CD4-positive, alpha-beta T cell treated with Interleukin-15 for 1 hour (primary cell): ENCODE data around the gene DKKL1.
"Not testable (repeated sequence)": the region's sequence is repeated elsewhere in the genome, so short reads cannot be mapped to it uniquely, and the experiment has no call there.

Experiments used
- DNase-seq: peaks from one replicate; pipeline ENCODE4 v3.0.0-alpha.2; 2020

The DKKL1 gene

DNA sequence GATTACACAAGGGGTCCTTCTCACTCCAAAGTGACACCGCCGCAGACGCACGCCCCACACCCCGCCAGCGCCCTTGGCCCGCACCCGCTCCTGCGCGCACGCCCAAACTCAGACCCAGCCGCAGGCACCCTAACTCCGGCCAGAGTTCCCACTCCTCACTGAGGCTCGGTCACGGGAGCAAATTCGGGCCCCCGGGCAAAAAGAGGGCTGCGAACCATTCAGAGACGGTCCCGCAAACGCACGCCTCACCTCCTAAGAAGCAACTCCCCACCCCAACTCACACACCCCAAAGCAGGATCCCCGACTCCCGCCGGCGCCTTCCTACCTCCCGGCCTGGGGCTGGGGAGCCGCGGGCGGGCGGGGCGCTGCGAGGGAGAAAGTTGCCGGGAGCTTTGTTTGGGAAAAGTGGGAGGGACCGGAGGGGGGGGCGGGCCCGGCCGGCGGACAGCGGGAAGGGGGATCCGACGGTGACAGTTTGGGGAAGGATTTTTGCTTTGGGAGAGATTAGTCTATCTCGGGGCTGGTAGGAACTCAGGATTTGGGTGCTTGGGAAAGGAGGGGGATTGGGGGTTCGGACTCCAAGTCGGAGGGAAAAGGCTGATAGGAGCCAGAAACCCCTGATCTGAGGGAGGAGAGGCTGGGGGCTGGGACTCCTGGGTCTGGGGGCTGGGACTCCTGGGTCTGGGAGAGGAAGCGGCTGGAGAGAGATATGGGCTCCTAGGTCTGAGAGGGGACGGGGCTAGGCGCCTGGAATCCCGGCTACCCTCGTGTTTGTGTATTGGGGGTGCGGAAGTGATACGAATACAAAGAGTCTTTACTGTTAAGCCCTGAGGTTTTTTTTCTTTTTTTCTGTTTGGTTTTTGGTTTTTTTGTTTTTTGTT lies 1.4 kb upstream of the DKKL1 start, which contains the start of gene TEAD2:
Gene TEAD2 (minus strand): TSS at position 369 of the 881 bp plus-strand sequence. CDS start 2,341 bp downstream, outside the sequence.
- no peak for DNase-seq

DNA sequence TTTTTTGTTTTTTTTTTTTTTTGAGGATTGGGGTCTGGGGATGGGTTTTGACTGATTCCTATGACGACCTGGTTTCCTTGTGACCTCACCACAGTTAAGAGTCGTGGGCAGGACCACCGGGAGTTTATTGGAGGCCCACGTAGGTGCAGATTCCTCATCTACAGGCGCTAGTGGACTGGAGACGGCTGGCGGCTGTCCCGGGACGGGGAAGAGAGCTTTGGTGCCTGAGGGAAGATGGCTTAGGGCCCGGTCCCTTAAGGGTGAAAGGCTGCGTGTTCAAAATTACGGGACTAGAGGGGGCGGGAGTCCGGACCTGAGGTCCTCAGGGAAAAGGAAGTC lies 779 bp upstream of the DKKL1 start:
- no peak for DNase-seq

DNA sequence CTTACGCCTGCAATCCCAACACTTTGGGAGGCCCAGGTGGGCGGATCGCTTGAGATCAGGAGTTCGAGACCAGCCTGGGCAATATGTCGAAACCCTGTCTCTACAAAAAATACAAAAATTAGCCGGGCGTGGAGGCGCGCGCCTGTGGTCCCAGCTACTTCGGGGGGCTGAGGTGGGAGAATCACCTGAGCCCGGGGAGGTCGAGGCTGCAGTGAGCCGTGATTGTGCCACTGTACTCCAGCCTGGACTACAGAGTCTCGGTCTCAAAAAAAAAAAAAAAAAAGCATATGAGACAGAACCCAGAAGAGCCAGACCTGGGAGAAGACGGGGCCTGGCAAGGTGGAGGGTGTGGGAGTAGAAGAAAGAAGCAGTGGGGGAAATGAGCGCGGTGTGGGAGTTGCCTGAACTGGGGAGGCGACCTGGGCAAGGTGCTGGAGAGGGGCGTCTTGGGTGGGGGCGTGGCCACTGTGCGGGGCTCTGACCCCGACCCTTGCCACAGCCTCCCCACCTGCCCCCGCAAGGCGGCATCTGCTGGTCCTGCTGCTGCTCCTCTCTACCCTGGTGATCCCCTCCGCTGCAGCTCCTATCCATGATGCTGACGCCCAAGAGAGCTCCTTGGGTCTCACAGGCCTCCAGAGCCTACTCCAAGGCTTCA lies 533 bp downstream of the DKKL1 start:
- no peak for DNase-seq

DNA sequence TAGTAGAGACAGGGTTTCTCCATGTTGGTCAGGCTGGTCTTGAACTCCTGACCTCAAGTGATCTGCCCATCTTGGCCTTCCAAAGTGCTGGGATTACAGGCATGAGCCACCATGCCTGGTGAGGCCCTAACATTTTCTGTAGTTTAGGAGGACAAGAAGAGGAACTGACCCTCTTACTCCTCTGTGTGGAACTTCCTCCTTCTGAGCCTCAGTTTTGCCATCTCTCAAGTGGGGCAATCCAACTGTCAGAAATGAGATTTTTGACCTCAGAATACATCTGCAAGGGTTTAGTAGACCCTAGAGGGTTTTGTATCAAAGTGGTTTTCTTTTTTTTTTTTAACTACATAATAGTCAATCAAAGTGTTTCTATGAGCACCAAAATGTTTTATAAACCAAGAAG lies 2.4 kb downstream of the DKKL1 start:
- no peak for DNase-seq

DNA sequence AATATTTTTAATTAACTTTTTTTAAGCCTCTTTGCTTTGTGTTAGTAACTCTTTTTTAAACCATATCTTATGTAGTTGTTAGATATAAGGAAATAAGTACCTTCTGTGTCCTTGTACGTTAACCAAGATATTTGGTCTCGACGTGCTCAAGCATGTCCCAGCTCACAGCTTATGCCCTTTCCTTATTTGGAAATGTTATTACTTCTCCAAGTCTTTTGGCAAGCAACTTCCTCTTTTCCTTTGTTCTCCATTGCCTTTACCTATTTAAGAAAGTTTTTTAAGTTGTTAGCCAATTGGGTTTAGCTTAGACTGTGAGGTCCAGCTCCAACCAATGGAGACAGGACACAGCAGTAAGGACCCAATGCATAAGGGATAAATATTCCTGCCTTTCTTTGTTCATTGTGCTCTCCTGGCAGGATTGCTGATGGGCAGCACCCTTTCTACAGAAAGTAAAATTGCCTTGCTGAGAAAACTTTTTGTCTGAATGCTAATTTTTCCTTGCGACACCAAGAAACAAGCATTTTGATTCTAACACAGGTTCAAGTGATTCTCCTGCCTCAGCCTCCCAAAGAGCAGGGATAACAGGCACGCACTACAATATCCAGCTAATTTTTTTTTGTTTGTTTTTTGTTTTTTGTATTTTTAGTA lies 5.2 kb downstream of the DKKL1 start:
- DNase-seq: no peak

DNA sequence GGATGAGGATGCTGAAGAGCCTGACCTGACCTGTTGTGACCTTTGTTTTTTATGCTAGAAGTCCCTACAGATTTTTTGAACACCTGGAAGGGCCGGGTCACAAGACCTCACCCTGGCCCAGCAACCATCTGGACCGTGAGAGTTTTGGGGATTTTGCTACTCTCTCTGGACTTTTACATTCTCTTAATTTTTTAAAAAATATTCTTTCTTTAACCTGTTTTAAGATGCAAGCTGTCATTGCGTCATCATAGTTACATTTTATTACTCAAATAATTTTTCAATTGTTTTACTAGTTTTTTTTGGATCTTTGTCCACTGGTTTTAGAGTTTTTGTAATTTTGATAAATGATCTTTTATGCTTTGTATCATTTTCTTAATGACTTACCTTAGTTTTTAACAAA lies 7.5 kb downstream of the DKKL1 start:
- DNase-seq: no peak

DNA sequence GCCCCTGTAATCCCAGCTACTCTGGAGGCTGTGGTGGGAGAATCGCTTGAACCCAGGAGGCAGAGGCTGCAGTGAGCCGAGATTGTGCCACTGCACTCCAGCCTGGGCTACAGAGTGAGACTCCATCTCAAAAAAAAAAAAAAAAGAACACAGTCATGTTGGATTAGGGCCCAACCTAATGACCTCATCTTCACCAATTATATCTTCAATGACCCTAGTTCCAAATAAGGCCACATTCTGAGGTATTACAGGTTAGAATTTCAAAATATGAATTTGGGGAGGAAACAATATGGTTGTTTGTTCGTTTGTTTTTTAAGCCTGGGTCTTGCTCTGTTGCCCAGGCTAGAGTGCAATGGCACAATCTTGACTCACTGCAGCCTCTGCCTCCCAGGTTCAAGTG lies 9.5 kb downstream of the DKKL1 start:
- not testable (repeated sequence) for DNase-seq

DNA sequence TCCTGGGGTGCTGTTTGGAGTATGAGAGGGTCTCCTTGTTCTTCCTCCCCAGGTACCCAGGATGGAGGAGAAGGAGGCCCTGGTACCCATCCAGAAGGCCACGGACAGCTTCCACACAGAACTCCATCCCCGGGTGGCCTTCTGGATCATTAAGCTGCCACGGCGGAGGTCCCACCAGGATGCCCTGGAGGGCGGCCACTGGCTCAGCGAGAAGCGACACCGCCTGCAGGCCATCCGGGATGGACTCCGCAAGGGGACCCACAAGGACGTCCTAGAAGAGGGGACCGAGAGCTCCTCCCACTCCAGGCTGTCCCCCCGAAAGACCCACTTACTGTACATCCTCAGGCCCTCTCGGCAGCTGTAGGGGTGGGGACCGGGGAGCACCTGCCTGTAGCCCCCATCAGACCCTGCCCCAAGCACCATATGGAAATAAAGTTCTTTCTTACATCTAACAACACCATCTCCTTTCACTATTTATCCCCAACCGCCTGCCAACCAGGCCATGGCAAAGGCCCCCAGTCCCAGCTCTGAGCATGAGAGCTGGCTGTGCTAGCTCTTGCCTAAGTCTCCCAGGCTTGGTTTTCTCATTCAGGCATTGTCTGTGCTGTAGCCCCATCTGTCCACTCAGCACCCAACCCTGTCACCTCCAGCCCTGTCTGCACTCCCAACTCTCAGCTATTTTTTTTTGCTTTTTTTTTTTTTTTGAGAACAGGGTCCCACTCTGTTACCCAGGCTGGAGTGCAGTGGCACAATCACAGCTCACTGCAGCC lies 11.2 kb downstream of the DKKL1 start:
- no peak for DNase-seq

DNA sequence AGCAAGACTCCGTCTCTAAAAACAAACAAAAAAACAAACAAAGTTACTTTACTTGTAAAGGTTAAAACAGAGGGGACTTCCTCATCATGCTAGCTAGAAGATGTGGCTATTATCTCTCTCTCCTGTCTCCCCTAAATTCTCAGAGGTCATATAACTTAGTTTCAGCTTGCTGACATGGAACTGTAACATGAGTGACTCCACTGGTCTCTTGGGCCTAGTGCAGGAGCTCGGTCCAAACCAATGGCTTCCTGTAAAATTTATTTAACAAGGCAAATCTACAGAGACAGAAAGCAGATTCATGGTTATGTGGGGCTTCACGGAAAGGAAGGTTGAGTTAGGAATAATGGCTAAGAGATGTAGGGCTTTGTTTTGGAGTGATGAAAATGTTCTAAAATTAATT lies 14.8 kb downstream of the DKKL1 start:
- DNase-seq: no peak

DNA sequence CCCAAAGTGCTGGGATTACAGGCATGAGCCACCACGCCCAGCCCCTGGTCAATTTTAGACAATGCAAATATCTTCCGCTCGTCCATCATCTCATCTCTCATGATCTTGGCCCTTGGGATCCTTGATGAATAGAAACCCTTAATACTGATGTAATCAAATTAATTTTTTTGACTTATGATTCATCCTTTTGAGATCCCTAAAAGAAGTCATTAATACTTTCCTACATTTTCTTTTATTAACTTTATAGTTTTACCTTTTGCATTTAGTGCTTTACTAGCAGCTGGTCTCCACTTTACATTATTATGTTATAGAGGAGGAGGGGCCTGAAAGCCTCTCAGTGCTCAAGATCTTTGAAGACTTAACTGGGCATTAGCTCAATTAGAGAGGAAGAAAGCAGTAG lies 16.7 kb downstream of the DKKL1 start:
- DNase-seq: no peak

DNA sequence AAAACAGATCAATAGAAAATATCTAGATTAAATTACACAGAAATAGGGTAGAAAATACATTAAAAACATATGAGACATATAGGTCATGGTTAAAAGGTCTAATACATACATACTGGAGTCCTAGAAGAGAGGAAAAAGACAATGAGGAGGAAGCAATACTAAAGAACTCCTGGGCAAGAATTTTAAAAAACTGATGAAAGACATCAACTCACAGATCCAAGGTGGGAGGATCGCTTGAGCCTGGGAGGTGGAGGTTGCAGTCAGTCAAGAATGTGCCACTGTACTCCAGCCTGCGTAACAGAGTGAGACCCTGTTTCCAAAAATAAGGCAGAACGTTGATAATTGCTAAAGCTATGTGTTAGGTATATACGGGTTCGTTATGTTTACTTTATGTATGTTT lies 19.0 kb downstream of the DKKL1 start:
- DNase-seq: no peak

DNA sequence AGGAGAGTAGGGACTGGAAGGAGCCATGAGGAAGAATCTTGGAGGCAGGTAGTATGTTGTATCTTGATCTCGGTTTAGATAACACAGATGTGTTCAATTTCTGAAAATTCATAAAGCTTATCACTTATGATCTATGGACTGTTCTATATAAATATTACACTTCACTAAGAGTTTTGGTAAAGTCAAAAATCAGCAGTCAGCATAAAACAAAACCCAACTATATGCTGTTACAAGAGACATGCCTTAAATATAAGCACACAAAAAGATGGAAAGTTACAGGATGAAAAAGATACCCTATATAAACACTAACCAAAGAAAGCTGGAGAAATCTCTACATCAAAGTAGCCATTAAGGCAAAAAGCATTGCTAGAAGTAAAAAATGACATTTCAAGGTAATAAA lies 19.9 kb downstream of the DKKL1 start:
- no peak for DNase-seq

DNA sequence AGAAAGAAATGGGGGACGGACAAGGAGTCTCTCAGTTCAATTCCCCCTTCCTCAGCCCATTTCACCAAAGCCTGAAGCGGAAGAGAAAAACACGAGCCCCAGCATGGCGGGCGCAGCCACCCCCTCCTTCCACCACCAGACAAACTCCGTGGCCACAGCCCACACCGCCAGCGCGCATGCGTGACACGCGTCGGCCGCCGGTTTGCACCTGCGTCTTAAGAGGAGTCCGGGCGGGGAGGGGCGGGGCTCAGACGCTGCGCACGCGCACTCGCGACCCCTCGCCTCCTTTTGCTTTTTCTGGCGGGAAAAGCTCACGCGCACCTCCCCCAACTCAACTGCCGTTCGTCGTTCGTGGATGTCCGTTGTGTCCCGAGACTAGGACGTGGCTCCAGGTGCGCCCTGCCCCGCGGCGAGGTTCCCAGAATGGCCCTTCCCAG lies 24.3 kb downstream of the DKKL1 start, which contains the start of gene KASH5:
Gene KASH5 (plus strand): TSS at position 314 of the 437 bp plus-strand sequence. CDS start 2,635 bp downstream, outside the sequence.
- peak; percentile 92 for DNase-seq

DNA sequence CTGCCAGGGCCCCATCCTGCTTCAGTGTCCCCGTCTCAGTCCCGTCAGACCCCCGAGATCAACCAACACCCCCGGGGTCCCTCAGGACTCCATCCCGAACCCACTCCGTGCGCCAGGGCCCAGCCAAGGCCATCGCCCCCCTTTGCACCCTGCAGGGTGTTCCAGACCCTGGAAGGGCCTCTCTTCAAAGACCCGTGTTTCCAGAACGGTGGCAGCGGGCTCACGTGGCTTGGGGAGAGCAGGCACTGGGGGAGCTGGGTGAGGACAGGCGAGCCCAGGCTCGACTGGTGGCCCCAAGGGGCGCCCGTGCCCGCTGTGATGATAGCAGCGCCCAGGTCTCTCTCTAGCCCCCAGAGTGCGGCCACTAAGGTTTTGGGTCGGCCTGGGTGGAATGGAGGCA lies 25.7 kb downstream of the DKKL1 start:
- DNase-seq: no peak

DNA sequence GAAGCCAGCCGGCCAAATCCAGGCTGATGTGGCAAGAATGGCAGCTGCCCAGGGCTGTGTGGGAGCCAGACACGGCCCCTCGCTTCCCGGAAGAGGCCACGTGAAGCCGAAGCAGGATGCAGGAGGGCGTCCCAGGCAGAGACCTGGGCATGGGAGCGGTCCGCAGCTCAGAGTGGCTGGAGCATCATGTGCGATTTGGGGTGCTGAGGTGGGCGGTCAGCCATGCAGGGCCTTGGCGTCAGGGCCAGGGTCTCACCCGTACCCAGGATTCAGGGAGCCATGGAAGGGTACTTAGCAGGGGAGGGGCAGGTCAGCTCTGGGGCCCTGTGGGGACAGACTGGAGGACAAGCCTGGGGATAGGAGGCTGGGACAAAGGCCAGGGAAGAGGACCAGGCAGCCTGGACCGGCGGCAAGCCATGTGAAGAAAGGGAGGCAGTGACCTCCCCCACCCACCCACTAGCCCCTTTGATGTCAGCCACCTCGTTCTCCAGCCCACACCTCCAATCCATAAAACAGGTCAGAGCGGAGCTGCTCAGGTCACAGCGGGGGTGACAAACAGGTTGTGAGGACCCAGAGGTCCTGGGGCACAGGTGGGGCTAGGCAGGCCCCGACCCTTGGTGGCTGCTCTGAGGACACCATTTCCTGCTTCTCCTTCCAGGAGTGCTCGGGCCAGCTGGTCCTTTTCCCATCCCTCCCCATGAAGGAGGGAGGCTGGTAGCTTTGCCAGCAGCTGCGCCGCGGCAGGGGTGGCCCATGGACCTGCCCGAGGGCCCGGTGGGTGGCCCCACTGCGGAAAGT lies 26.7 kb downstream of the DKKL1 start:
- no peak for DNase-seq

DNA sequence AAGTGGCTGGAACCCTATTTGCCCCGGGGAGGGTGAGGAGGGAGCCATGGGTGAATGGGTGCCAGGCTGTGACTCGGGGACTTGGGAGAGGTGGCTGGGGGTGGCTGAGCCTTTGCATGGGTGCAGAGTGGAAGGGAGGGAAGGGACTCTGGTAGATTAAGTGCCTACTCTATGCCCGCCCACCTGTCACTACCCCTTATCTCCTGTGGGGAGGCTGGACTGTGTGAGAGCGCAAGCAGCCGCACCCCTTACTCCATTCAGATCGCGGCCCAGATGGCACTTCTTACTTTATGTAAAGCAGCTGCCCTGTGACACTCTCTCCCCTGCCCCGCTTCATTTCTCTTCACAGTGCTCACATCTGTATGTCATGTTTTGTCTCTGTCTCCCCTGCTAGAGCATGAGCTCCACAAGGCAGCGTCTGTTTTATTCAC lies 27.3 kb downstream of the DKKL1 start:
- DNase-seq: peak; percentile 48

DNA sequence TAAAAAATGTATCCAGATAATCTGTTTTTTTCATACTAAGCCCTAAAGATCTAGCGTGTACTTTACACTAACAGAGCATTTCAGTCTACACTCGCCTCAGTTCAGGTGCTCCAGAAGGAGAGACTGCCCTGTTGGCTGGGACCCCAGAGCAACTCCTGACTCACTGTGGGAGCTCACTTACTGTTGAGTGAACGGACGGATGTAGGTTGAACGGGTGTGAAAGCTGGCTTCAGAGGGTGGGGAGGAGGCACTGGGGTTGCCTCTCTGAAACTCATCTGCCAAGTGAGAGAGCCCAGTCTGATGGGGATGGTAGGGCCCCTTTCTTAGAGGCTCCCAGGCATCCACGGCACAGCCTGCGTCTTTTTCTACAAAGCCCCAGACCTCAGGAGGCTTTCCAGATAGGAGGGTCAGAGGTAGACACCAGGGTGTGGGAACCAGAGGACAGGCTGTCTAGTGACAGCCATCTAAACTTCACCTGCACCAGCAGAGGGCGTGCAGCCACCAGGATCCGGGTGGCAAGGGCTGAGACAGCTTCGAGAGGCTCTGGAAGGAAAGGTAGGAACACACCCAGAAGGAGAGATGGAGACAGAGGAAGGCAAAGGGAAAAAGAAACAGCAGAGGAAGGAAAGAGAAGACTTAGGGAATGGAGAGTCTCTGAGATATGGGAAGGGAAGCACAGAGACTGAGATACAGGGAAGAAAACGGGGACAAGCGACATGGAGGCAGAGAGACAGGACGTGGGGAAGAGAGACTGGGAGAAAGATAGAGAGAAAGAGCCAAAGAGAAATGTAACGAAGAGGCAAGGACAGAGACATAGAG lies 28.1 kb downstream of the DKKL1 start:
- DNase-seq: peak; percentile 84

DNA sequence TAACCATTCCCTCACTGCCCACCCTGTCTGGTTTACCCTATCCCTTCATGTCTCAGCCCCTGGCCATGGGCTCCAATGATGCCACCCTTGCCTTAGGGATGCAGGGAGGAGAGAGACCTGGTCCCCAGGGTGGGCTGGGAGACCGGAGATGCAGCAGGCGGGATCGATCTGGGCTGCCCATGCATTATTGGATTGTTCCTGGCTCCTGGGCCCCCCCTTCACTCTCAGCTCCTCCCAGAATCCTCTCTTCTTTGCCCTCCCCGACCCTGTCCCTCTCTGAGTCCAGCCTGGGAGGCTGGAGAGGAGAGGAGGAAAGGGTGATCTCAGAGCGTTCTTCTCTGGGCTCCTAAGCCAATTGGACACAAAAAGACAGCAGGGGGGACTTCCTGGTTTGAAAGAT lies 30.2 kb downstream of the DKKL1 start:
- DNase-seq: no peak

DNA sequence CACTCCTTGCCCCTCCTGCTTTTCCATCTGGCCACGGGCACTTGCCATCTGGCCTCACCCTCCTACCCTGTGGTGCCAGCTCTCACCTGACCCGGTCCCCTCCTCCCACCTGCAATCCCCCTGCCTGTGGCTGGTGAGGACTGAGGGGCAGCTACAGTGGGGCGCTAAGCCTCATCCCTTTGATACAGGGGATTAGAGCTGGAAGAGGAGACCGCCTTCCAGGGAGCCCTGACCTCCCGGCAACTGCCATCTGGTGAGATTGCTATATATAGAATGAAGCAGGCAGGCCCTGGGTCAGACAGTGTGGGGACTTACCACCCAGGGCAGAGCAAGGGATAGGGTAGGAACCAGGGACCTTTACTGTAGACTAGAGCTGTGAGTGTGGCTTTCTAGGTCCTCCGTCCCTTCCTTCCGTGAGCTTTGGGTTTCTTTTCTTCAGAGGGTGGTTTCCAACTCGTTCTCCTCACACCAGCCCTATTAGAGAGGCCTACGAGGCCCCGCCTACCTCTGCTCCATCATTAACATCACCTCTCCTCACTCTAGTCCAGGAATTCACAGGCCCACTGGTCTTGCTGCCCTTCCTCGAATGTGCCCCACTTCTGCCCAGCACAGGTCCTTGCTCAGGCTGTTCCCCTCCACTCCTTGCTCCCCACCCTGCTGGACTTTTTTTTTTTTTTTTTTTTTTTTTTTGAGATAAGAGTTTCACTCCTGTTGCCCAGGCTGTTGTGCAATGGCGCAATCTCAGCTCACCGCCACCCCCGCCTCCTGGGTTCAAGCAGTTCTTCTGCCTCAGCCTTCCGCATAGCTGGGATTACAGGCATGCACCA lies 32.1 kb downstream of the DKKL1 start:
- DNase-seq: no peak
